HG02623 (cell line): ENCODE results near the gene PSMG2.
"Not testable (repeated sequence)": the region's sequence is repeated elsewhere in the genome, so short reads cannot be mapped to it uniquely, and the experiment has no call there.

Experiments used
- ATAC-seq: cut with Tn5 transposase; IDR thresholded peaks from one replicate; pipeline ENCODE4 v1.9.1; 2021; ENCODE audit warnings: moderate library complexity; ENCODE audit not compliant: unreplicated experiment

Gene PSMG2

DNA sequence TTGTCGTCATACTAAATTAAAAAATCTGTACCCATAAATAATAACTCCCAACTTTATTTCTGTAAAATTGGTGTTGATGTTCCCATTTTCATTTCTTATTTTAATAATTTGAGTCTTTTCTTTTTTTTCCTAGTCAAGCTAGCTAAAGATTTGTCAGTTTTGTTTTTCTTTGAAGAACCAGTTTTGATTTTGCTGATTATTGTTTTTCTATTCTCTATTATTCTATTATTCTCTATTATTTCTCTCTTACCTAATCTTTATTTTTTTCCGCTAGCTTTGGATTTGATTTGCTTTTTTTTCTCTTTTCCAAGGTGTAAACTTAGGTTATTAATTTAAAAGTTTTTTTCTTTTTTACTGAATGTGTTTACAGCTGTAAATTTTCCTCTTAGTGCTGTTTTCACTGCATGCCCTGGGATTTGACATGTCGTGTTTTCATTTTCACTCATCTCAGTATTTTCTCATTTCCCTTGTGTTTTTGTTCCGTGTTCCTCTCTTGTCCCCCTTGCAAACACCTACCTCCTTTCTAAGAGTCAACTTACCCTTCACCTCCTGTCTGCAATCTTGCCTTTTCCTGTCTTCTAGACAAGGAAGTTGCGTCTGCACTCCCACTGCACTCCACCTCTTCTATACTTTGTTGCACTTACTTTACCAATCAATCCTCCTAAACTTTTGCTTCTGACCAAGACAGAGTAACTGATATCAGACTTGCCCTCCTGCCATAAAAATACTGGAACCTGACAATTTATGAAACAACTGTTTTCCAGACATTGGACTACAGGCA is 18.8 kb downstream of the PSMG2 start:
- ATAC-seq, result no peak

DNA sequence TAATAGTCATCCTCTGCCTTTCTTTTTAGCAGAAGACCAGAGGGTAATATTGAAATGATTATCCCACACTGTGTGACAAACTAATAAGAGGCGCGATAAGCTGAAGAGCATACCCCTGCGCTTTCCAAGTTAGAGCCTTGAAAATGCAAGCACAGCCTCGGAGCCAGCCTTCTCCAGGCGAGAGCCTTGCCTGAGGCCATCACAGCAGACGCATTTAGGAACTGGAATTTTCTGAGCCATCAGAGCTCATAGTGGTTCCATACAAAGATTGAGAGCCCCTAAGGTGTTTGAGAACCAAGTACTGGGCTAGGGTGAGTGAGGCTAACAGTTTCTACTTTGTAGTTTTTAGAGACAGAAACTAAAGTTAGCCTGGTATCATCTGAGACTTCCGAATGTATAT is 19.9 kb downstream of the PSMG2 start:
- ATAC-seq, result no peak

DNA sequence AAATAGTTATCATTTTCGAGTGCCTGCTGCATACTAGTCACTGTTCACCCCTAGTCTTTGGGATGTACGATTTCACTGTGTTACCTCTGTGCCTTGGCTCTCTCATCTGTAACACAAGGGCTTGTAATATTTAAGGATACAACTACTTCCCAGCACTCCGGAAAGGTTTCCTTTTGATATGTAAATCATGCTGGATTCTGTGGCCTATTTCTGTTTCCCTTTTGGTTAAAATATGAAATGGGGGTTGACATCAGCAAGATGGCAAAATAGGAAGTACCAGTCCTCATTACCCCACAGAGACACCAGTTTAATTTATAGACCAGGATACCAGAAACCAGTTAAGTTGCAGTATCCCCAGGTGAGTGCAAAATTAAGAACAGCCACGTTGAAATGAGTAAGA is 23.5 kb downstream of the PSMG2 start:
- ATAC-seq, result no peak

DNA sequence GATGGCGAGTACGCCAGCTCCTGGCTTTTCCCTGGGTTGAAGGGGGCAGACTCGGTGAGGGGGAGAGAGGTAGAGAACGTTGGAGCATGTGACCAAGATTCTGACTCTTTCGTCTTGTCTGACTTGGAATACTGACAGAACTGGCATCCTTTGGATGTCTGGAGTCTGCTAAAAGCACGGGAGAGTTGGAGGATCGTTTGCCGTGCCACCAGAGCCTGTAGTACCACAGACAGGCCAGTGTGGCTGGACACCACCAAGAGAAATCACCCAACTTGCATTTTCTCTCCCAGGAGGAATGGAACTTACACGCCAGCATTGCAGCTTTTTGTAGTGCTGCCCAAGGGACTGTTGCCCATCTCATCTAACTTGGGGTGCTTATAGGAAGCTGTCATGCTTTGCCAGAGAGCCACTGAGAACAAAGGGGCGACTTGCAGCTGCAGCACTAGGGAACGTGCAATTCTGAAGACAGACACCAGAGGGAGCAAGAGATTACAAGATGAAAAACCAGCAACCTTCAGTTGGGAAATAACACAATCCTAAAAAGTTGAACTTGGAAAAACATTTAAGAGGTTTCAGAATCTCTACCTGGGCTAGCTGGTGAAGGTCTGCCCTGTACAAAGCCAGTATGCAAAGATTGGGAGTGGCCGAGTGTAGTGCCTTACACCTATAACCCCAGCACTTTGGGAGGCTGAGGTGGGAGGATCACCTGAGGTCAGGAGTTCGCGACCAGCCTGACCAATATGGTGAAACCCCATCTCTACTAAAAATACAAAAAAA is 24.1 kb downstream of the PSMG2 start:
- no peak for ATAC-seq

DNA sequence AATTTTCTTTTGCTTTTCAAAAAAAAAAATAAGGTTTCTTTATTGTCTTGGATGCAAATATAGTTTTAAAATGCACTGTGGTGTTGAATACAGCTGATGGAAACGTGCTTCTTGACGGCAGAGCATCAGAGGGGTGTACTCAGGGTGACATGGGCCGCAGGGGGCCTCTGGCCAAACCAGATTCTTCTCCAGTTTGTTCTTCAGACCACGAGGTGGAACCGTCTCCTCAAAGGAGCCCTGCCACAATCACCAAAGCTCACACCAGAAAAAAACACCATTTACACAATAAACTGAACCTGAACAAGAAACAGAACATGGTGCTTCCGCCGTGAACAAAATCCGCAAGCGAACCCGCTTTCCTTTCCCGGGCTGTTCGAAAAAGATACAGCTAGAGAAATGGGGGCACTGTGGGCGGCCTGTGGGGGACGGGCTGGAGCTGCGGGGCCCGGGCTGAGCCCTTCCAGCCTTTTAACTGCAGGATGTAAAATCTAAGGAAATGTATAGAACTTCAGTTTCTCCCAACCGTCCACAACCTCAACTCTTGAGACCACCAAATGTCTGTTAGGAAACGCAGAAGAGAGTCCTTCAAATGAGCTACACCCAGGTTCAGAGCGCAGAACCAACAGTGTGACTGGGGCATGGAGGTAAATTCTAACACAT is 34.5 kb downstream of the PSMG2 start:
- ATAC-seq, result no peak

DNA sequence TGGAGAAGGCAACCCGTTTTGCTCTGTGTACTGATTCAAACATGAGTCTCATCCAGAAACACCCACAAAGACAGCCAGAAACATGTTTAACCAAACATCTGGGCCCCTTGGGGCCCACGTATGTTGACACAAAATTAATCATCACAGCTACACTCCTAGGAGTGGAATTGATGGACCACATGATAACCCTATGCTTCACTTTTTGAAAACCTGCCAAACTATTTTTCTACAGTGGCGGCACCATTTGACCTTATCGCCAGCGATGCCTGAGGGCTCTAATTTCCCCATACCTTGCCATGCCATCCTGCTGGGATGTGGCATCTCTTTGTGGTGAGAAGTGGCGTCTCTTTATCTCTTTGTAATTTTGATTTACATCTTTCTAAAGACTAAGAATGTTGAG is 38.5 kb downstream of the PSMG2 start:
- no peak for ATAC-seq

DNA sequence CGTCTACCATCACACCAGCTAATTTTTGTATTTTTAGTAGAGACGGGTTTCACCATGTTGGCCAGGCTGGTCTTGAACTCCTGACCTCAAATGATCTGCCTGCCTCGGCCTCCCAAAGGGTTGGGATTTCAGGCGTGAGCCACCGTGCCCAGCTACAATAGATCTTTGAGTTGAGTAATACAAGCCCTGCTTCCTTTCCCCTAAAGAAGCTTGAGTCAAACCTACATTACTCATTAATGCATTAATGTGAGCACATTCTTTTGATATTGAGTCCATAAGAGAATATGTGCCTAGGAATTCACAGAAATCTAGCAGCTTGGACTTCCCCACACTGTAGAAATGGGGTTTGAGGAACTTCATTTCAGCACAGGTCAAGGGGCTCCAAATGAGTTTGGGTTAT is 39.6 kb downstream of the PSMG2 start:
- ATAC-seq, result no peak

DNA sequence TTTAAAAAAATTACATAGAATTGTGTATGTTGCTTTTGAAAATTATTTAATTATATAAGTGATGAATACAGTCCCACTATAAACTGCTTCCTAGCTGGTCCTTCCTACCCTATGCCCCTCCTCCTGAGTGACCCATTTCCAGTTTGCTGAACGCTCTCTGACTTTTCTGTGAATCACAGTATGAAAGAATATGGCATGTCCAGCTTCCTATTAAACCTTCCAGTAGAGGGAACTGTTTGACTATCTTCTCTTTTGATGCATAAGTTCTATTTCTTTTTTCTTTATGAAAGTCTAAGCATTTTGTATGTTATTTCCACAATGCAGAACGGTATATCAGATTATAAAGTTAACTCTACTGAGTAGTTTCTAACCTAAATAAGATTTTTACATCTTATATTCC is 41.3 kb downstream of the PSMG2 start:
- no peak for ATAC-seq

DNA sequence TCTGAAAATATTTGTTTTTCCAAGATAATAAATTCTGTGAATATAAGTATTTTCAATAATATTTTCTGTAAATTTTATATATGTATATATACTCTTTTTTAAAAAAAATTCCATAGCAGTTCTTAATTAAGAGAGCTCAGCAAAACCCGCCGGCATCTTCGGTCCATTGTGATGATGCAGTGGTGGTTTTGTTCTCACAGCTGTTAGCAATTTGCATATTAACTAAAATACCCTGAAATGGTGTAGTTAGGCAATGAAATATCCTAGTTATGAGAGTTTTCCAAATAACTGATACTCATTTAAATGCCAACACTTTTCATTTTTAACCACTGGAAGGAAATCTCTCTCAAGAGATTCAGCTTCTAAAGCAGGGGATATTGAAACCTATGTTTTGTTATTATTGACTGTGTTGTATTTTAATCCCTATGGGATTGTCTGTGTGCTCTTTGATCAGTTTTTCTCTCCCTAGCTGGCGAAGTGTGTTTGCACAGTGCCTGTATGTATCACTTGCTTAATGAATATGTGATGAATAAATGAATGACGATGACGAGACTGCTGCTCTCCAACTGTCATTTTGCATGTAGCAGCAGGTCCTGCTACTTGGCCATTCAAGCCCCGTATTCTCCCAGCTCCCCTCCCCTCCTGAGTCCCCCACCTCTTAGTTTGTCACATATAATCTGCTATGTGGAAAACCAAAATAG is 42.4 kb downstream of the PSMG2 start:
- ATAC-seq, result no peak

DNA sequence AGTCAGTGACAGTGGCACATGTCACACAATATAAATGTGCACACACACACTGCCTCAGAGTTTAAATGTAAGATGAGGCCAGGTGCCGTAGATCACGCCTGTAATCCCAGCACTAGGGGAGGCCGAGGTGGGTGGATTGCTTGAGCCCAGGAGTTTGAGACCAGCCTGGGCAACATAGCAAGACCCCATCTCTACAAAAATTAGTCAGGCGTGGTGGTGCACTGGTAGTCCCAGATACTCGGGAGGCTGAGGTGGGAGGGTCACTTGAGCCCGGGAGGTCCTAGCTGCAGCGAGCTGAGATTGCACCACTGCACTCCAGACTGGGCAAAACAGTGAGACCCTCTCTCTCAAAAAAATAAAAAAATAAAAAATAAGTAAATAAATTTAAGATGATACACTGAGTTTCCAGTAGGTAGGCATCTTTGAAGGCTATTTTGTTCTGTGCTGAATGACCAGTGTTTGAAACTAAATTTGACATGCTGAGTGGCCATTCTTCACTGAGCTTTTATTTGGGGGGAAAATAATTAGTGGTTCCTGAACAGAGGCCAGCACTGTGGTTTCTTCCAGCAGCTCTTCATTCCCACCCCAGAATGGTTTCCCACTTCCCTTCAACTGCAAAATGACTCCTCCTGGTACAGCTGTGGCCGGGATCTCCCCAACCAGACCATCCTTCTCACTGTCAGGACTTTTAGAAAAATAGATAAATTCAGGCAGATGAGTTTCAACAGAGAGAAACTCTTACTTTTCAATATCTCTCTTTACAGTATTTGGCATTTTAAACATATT is 44.9 kb downstream of the PSMG2 start:
- no peak for ATAC-seq

DNA sequence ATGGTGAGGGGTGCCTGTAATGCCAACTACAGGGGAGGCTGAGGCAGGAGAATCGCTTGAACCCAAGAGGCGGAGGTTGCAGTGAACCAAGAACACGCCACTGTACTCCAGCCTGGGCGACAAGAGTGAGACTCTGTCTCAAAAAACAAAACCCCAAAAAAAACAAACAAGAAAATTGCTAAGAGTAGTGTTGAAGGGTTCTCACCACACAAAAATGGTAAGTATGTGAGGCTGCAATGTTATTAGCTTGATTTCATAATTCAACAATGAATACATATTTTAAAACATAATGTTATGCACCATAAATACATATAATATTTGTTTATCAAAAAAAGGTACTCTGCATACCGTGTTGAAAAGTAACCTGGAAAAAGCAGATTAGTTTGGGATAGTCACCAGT is 45.8 kb downstream of the PSMG2 start:
- ATAC-seq, result no peak

DNA sequence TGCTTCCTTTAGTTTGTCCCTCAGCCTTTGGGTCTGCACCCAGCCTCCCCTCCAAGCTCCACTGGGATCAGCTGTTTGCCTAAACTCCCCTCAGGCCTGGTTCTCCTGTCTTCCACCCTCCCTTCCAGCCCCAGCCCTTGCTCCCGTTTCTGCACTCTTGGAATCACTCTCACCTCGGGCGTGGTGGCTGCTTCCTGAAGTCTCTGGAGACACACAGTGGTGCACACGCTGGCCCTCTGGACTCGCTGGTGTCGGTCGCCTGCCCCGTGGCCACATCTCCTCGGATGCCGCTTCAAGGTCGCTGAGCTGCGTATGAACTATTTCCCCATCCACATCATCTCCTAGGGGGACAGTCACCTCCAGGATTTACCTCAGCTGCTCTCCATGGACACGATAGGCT is 46.3 kb downstream of the PSMG2 start:
- no peak for ATAC-seq

DNA sequence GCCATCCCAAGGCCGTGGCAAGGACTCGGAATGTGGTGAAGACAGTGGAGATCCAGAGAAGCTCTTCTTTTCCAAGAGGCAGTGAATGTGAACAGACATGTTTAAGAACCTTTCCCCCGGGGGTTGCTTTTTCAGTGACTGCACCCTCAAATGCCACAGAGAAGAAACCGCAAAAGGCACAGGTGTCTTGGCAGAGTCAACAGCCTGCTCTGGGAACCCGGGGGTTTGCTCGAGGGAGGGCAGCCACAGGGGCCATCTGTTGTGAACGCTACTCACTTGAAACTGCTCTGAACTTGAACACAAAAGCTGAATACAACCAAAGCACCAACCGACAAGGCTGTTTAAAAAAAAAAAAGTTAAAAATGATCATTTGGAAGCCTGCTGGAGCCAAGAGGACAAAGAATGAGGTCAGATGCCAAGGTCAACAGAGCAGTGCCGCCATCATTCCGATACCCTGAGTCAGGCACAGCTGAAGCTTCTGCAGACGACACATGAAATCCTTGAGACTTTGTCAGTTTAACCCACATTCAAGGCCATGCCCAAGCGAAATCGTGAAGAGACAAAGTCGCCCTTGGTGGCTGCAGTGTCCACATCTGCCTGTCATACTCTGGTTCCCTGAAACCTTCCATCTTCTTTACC is 47.4 kb downstream of the PSMG2 start:
- ATAC-seq, result no peak

DNA sequence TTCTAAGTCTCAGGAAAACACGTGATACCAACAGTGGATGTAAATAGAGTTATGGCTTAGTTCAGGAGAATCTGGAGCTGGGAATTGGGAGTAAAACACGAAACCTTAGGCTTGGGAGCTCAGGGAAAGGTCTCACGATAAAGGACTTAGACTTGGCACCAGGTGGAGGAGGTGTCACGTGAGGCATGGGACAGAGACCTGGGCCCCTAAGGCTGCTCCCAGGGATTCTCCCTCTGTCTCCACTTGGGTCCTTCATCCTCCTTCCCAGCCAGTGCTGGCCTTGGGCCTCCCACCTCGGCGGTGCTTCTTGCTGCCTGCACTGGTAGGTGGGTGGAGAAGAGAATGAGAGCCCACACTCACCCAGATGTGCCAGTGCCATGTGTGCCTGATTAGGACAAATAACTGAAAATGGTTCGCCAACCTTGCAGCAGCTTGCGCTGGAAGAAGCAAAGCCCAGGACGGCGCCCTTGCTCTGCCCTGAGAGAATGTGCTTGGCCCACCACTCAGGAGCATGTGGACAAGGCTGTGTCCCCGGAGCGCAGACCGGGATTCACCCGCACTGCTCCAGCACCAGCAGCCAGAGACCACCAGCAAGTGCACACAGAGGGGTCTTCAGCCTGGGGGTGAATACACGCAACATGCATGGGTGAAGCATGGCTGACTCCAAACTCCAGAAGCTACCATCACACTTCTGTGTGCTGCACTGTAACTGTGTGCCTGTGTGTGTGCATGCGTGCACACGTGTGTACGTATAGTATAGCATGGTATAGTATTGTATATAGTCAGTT is 48.1 kb downstream of the PSMG2 start:
- no peak for ATAC-seq

DNA sequence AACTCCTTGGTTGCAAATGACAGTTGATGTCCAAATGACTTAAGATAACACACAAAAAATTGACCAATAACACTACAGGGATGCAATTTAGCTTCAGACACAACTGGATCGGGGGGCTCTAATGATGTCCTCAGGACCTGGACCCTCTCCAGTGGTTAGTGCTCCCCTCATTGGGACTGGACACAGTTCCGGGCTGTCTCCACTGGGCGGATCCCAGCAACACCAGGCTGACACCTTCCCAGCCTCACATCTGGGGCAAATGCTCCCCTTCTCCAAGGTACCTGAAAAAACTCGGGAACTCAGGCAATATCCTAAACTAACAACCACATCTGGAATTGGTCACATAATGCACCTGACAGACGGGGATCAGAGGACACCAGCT is 48.7 kb downstream of the PSMG2 start:
- no peak for ATAC-seq

DNA sequence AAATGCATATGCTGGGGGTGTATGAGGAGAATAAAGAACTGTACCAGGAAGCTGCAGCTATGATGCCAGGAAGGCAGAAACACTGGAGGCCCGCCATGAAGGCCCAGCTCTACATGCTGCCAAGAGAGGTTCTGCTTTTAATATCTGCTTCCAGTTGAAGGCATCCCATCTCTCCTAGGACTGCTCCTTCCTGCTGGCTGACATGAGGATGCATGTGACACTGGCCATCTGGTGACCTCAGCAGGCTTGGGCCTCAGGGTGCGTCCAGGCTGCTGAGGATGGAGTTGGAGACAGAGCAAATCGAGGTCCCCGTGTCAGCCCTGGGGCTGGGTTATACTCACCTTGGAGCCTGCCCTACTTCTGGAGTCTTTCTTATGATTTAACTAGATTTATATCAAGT is 49.0 kb downstream of the PSMG2 start:
- no peak for ATAC-seq

DNA sequence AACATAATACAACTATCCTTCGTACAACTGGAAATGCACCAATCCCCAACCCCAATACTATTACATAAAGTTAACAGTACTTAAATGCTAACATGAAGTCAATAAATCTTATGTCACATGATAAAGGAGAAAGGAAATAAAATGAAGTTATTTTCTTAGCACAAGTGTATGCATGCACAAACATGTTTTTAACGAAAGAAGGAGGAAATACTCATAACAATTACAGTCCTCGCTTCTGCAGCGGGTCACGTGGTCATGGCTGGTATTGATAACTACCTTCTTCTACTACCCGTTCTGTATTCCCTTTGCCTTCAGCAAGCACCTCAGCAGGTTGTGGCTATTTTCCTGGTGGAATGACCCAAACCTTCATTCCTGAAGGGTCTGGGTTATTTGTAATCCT is 51.7 kb downstream of the PSMG2 start:
- ATAC-seq, result no peak

DNA sequence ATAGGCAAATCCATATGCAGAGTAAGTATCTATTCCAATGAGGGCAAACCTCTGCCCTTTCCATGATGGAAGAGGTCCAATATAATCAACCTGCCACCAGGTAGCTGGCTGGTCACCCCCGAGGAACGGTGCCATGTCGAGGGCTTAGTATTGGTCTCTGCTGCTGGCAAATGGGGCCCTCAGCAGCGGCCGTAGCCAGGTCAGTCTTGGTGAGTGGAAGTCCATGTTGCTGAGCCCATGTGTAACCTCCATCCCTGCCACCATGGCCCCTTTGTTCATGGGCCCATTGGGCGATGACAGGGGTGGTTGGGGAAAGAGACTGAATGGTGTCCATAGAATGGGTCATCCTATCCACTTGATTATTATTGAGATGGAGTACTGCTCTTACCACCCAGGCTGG is 52.8 kb downstream of the PSMG2 start:
- ATAC-seq, result not testable (repeated sequence)

DNA sequence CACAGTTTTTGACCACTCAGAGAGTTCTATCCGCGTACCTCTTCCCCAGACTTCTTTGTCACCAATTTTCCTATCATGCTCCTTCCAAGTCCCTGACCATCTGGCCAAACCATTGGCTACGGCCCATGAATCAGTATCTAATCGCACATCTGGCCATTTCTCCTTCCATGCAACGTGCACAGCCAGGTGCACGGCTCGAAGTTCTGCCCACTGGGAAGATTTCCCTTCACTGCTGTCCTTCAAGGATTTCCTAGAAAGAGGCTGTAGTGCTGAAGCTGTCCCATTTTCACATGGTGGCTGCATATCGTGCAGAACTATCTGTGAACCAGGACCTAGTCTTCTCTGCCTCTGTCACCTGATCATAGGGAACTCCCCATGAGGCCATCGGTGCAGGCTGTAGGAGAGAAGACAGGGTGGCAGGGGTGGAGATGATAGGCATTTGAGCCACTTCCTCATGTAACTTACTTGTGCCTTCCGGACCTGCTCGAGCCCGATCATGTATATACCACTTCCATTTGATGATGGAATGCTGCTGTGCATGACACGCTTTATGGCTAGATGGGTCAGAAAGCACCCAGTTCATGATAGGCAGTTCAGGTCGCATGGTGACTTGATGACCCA is 53.9 kb downstream of the PSMG2 start:
- not testable (repeated sequence) for ATAC-seq
